ENCODE measurements around the gene ZNF689.
"Not testable (repeated sequence)": the region's sequence is repeated elsewhere in the genome, so short reads cannot be mapped to it uniquely, and the experiment has no call there.

The ZNF689 gene

DNA sequence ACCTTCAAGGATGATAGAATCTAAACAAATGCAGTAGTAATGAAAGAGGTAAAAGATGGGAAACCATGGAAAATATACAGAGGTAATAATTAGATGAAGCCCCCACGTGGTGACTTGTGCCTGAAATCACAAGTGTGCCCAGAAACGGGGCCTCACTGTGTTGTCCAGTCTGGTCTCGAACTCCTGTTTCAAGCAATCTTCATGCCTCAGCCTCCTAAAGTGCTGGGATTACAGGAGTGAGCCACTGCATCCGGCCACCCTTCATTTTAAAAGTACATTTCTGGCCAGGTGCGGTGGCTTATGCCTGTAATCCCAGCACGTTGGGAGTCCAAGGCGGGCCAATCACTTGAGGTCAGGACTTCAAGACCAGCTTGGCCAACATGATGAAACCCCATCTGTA lies 26.4 kb upstream of the ZNF689 start:
- DNase-seq (ENCODE audit: low read depth) = no peak

- no peak for DNase-seq (ENCODE audit: low read depth)
These were observed 23.3 kb upstream of the ZNF689 start for GRCh38 chr16:30633526-30633925.

GRCh38 chr16:30632454-30632853 lies 22.3 kb upstream of the ZNF689 start:
- DNase-seq (ENCODE audit: low read depth) = not testable (repeated sequence)

DNA sequence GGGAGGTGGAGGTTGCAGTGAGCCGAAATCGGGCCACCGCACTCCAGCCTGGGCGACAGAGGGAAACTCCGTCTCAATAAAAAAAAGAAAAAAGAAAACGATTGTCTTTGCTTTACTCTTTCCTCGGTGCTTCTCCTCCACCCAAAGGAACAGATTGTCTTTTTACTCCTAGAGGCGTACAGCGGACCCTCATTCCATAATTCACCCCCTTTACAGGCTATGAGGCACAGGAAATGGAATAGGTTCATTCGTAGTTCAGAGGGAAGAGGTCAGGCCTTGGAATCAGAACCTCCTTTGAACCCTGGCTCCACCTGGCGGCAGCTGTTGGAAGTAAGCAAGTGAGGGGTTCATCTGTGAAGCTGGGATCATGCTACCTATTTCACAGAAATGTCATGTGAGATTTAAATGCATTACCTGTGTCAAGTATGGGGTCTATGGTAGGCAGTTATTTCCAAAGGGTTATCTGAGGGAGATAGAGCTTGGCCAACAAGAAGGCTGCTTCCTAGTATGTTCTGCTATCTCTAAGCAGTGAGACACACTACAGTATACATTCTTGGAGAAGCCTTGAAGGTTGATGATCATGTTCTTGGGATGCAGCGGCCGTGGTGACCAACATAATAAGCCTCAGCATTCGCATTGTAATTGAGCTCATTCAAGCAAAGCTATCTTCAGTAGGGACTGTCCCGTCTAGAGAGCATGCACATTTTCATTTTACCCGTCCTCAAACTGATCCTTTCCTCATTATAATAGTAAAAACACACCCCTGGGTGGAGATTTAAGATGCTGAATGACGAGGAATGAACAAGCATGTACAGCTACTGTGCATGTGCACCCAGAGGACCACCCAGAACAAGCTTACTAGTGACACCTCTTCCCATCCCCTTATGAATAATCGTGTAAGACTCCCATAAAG lies 18.7 kb upstream of the ZNF689 start:
- peak; percentile 86 for DNase-seq (ENCODE audit: low read depth)

GRCh38 chr16:30626236-30626635 lies 16.0 kb upstream of the ZNF689 start:
- no peak for DNase-seq (ENCODE audit: low read depth)

- DNase-seq (ENCODE audit: low read depth) = no peak
These were observed 13.5 kb upstream of the ZNF689 start for GRCh38 chr16:30623536-30624283.

GRCh38 chr16:30622455-30623032 lies 12.4 kb upstream of the ZNF689 start:
- no peak for DNase-seq (ENCODE audit: low read depth)

DNA sequence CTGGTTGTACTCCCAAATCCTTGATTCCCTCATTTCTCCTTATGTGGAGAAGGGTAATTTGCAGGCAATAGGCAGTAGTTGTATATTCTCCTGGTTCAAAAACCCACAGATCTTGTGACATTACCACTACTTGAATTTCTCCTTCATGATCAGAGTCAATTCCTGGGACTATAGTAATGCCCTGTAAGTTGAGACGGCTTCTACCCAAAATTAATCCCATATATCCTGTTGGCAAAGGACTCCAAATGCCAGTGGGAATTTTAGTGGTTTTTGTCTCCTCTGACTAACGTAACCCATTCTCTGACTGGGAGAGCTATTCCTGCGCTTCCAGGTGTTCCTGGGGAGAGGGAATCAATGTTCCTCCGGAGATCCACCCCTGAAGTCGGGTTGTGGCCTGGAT lies 11.6 kb upstream of the ZNF689 start:
- no peak for DNase-seq (ENCODE audit: low read depth)

- DNase-seq (ENCODE audit: low read depth) = no peak
These were observed 10.0 kb upstream of the ZNF689 start for GRCh38 chr16:30620169-30620568.

GRCh38 chr16:30619638-30620037 lies 9.4 kb upstream of the ZNF689 start:
- DNase-seq (ENCODE audit: low read depth) = no peak

- no peak for DNase-seq (ENCODE audit: low read depth)
These were observed 9.0 kb upstream of the ZNF689 start for GRCh38 chr16:30619202-30619601.

DNA sequence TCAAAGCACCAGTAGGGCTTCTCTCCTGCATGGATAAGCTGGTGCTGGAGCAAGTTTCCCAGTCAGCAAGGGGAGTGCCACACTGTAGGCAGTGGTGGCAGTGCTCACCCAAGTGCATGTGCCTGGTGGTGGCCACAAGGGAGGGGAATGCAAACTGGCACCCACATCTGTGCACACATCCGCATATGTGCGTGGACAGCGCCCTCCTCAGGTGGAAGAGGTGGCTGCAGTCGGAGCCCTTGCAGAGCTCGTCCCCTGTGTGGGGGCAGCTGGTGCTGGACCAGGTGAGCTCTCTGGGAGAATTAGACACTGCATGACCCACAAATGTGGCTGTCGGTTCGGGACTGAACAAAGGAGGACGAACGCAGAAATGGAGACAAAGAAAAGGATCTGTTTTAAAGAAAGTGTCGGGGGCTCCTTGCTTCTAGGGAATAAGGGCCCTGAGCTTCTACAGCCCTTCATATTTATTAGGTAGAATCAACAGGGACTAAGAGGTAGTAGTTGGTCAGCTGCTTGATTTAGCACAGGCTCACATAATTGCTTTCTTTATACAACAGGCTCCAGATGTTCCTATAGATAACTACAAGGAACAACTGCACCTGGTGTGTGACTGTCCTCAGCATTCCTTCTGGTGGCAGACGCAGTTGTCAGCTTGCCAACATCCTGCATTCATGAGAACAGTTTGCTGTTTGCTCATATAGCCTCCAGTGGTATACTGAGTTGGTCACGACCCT lies 5.3 kb upstream of the ZNF689 start:
- peak; percentile 58 for DNase-seq (ENCODE audit: low read depth)

DNA sequence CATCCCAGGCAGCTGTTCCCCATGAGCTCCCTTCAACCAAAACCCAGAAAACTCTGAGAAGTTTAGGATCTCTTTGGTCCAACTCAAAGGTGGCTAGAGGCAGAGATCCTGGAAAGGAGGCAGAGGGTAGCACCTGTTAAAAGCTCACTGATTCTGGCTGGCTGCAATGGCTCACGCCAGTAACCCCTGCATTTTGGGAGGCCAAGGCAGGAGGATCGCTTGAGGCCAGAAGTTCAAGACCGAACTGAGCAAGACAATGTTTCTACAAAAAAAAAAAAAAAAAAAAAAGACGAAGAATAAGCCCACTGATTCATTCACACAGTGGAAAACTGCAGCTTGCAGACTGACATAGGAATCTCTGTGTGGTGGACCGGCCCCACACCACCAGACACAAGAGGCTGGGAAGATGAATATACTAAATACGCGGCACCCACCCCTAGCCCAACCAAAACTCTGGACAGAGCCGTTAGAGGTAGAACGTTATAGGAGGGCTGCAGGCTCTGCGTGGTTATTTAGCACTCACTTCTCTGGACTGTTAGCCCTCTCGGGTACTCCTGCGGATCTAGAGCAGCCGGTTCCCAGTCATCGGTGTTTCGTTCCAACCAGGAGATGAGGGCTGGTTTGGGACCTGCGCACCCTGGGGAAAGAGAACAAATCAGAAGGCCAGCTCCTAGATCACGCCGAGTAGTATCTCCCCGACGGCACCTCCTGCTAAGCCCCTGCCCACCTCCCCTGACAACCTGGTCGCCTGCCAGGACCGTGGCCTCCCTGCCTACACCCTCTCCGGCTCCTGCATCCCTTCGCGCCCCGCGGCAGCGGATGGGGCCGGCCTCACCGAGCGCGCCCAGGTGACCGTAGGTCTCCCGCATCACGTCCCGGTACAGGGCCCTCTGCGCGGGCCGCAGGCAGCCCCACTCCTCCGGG lies 925 bp downstream of the ZNF689 start:
- peak; percentile 37 for DNase-seq (ENCODE audit: low read depth)

- no peak for DNase-seq (ENCODE audit: low read depth)
These were observed 4.2 kb downstream of the ZNF689 start for GRCh38 chr16:30606004-30606403.

DNA sequence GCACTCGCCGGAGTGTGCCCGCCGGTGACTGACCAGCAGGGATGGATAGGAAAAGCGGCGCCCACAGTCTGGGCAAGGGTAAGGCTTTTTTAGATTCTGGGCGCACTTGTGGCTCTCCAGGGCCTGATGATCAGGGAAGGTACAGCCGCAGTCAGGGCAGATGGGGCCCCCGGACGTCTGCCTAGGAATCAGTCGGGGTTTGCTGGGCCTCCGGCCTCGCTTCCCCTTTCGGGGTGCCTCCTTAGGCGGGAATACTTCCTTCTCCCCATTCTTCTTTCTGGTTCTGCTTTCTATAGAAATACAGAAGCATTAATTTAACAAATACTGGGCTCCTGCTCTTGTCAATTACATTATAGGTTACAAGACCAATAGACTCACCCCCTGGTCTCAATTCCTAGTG lies 5.0 kb downstream of the ZNF689 start:
- no peak for DNase-seq (ENCODE audit: low read depth)

GRCh38 chr16:30604316-30604947 lies 5.8 kb downstream of the ZNF689 start:
- DNase-seq (ENCODE audit: low read depth) = no peak

DNA sequence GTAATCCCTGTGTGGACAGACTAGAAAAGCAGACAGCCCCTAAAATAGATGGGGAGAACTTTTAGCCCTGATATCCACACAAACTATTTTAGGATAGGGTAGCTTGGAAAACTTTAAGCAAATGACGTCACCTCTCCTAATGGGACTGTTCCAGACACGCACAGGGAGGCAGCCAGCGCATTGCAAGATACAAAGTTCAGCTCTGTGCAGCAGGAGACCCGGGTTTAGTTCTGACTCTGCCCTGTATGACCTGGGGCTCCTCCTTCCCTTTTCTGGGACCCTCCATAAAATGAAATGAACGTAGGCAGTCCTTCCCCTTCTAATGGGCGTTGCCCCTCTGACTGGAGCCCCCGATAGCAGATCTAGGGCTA lies 6.3 kb downstream of the ZNF689 start:
- no peak for DNase-seq (ENCODE audit: low read depth)

DNA sequence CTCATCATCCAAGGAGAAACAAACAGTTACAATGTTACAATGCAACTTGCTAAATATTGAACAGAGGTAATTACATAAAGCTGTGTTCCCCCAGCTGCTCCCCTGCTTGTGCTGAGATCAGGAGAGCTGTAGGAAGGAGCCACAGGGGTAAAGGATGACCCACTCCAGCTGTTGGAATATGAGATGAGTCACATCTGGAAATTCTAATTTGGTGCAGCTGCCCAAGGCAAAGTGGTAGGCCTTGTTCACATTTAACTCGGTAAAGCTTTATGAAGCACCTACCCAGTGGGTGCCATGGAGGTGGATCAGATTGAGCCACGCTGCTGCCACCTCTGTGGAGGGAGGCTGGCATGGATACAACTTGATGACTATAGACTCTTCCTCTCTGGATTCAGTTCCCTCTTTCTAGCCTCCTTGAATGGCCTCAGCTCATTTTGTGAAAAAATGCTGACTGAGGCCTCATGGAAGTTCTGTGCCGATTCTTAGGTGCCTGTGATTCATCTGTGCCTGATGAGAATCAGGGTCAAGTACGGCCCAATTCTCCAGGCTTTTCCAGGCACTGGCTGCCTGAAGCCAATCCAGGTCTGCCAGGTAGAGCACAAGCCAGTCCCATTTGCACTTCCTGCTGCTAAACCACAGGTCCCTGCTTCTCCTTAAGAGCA lies 7.4 kb downstream of the ZNF689 start:
- no peak for DNase-seq (ENCODE audit: low read depth)

GRCh38 chr16:30601966-30602365 lies 8.2 kb downstream of the ZNF689 start:
- DNase-seq (ENCODE audit: low read depth) = no peak

DNA sequence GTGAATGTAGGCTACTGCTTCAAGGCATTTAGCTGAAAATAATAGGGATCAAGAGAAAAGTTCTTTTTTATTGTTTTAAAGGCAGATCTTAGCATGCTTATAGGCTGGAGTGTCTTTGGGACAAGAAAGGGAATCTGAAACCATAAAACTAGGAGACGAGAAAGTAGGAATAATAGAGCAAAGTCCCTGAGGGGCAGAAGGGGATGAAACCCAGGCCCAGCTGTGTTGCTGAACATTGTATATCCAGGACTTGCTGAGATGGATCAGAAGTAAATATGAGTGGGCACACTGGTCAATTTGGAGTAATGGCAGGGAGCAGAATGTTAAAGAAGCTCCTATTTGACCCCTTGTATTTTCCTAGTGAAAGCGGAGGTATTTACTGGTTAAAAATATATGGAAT lies 9.3 kb downstream of the ZNF689 start:
- no peak for DNase-seq (ENCODE audit: low read depth)

Data from stimulated activated CD8-positive, alpha-beta memory T cell treated with anti-CD3 and anti-CD28 coated beads, Interleukin-4, amount 100 ng/mL, for 24 hours (primary cell).